ENCODE measurements around the gene GPR161.

DNA sequence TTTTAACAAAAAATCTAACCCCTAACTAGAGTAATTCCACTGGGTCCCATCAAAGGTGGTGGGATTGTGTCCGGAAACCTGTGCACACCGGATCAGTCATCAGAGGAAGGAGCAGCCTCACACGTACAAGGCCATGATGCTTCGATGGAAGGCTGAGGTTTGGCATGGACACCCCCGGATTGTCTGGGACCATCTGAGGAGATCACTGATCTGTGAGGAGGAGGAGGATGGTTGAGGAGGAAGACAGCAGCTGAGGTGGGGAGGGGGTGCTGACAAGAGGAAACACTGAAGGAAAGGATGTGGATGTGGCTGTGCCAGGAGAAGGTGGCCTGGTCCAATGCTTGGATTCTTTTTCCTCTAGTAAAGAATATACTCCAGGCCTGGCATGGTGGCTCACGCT is 41.3 kb downstream of the GPR161 start:
- TF ChIP-seq, protein P1, sequence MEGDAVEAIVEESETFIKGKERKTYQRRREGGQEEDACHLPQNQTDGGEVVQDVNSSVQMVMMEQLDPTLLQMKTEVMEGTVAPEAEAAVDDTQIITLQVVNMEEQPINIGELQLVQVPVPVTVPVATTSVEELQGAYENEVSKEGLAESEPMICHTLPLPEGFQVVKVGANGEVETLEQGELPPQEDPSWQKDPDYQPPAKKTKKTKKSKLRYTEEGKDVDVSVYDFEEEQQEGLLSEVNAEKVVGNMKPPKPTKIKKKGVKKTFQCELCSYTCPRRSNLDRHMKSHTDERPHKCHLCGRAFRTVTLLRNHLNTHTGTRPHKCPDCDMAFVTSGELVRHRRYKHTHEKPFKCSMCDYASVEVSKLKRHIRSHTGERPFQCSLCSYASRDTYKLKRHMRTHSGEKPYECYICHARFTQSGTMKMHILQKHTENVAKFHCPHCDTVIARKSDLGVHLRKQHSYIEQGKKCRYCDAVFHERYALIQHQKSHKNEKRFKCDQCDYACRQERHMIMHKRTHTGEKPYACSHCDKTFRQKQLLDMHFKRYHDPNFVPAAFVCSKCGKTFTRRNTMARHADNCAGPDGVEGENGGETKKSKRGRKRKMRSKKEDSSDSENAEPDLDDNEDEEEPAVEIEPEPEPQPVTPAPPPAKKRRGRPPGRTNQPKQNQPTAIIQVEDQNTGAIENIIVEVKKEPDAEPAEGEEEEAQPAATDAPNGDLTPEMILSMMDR (IDR thresholded peaks at IDR 0.05): no peak
- TF ChIP-seq ZFX (IDR thresholded peaks at IDR 0.05; ENCODE audit: borderline replicate concordance): no peak

Measured in 22Rv1 (cell line).